ENCODE measurements around the gene SH3RF3.

DNA sequence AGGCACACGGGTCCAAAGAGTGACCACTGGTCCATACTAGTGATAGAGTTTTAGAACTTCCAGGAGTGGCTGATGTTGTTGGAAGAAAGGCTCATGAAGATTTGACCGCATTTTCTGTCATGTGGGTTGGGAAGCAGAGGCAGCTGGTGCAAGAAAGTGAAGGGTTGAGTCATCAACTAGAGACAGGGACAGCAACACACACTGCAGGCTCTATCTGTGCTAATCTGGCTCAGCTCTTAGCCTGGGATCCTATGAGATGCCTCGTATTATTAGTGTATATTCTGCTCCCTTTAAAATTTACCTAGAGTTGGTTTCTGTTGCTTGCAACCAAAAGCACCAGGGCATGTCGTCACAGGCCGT is 2.5 kb upstream of the SH3RF3 start:
- TF ChIP-seq ESRRG (CRISPR knock-in tag; IDR thresholded peaks at IDR 0.05) = no peak
- no peak for TF ChIP-seq PATZ1 (CRISPR knock-in tag; IDR thresholded peaks at IDR 0.05; ENCODE audit: borderline replicate concordance)
- TF ChIP-seq CSDC2 (CRISPR knock-in tag; IDR thresholded peaks at IDR 0.05) = no peak
- no peak for TF ChIP-seq ARNTL (CRISPR knock-in tag; IDR thresholded peaks at IDR 0.05; ENCODE audit: borderline replicate concordance, low read depth)
- no peak for TF ChIP-seq ZC3H10 (CRISPR knock-in tag; IDR thresholded peaks at IDR 0.05)

Data from SK-N-SH treated with all-trans-retinoic acid at 6 μM for 48 hours (cell line).